Activated CD4-positive, alpha-beta T cell treated with anti-CD3 and anti-CD28 coated beads for 24 hours (primary cell): ENCODE data around the gene RCAN1.
"Not testable (repeated sequence)": the region's sequence is repeated elsewhere in the genome, so short reads cannot be mapped to it uniquely, and the experiment has no call there.

Experiments used
- DNase-seq, 2 donors: peaks; one replicate each; pipeline ENCODE4 v3.0.0-alpha.2; 2020; ENCODE audit warnings: low read depth in 2 of 2

Gene RCAN1

DNA sequence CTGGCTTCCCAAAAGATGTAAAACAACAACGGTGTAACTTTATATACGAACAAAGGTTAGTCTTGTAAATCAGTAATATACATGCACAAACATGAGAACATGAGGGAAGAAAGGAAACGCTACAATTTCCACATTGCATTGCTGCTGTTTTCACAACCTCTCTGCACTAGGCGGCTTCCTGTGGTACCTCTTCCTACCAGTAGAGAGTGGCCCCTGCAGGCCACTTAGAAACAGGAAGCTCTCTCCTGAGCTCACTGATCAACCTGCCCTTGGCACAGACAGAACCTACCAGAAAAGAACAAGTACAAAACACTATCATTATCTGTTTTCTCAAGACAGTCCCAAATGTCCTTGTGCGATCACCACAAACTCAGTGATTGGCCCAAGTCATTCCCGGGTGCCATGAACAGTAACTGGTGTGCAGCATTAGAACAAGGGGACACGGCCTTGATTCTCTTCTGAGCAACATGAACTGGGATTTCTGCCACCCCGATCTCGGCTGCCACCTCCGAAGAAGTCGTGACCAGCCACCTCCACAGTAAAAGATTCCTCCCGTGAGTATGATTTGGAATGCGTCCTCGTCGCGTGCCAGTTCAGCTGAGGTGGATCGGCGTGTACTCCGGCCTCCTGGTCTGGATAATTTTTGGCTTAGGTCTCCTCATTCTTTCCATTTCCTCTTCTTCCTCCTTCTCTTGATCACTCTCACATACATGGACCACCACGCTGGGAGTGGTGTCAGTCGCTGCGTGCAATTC is 97.2 kb downstream of the RCAN1 start:
- DNase-seq: no peak

- DNase-seq: no peak
These were observed 97.9 kb downstream of the RCAN1 start for GRCh38 chr21:34517039-34517438.

- no peak for DNase-seq
These were observed 100.3 kb downstream of the RCAN1 start for GRCh38 chr21:34514576-34515115.

DNA sequence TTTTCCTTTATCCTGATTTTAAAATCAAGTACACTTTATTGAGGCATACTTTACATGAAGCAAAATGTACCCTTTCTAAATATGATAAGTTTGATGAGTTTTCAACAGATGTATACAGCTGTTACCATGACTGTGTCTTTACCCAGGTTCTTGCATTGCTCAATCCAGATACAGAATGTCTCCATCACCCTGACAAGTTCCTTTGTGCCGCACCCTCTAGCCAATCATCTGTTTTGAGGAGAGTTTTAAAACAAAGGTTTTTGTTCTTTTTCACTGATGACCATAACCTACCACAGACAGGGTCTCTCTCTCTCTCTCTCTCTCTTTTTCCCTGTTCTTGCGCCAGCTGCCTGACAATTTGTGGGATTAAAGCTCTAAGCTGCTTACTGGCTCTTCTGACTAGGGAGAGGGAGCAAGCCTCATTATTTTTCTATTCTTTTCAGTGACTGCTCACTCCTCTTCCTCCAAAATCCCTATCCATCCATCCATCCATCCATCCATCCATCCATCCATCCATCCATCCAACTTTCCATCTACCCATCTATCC is 101.7 kb downstream of the RCAN1 start:
- no peak for DNase-seq

- DNase-seq: no peak
These were observed 103.0 kb downstream of the RCAN1 start, which contains the start of gene KCNE1 for GRCh38 chr21:34511787-34512455. KCNE1 (minus strand) TSS chr21:34512210; CDS start chr21:34449634, 62,576 bp downstream.

GRCh38 chr21:34511181-34511580 is 103.7 kb downstream of the RCAN1 start:
- DNase-seq: no peak

- DNase-seq: peak; percentile 40 to 55
These were observed 104.5 kb downstream of the RCAN1 start for GRCh38 chr21:34510148-34511142.

DNA sequence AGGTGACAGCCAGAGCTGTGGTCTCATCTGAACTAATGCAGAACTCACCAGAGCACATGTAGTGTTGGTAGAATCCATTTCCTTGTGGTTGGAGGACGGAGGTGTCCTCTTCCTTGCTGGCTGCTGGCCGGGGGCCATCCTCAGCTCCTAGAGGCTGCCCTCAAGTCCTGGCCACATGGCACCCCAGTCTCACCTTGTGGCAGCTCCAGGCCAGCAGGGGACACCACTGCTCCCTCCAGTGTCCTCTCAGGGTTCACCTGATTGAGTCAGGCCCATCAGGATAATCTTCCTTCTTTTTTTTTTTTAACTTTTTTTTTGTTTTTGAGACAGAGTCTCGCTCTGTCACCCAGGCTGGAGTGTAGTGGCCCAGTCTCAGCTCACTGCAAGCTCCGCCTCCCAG is 105.8 kb downstream of the RCAN1 start:
- no peak for DNase-seq

GRCh38 chr21:34504595-34504994 is 110.3 kb downstream of the RCAN1 start:
- no peak for DNase-seq

GRCh38 chr21:34502480-34503106 is 112.3 kb downstream of the RCAN1 start:
- DNase-seq: no peak

GRCh38 chr21:34501716-34502115 is 113.2 kb downstream of the RCAN1 start:
- DNase-seq: no peak

DNA sequence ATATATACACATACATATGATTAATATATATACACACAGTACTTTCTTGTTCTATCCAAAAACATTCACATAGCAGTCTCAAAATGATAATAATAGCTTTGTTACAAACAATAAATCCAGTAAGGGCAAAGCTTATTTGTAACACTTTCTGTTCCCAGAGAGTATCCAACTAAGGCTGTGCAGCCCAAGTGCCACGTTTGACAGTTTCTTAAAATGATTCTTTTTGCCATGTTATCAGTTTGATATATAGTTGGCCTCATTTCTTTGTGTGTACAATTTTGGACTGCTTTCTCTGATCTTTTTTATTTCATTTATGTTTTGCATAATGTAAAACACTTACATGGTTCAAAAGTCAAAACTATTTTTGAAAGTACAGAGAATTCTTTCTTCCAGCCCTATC is 114.7 kb downstream of the RCAN1 start:
- DNase-seq: no peak

DNA sequence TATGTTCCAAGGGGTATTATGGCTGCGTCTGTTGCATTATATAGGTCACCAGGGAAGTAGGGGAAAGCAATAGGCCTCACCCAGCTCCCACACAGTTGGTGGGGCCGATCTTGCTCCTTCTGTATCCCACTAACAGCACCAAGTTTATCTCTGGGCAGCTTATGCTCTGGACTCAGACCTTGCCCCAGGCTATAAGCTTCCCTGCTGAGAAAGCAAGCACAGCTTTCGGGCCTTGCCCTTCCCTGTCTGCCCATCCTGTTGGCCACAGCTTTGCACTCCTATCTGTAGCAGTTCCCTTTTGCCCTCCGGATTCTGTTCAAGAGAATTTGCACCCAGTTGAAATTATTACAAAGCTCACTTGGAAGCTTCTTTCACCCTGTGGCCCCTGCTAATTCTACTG is 115.8 kb downstream of the RCAN1 start:
- DNase-seq: no peak

DNA sequence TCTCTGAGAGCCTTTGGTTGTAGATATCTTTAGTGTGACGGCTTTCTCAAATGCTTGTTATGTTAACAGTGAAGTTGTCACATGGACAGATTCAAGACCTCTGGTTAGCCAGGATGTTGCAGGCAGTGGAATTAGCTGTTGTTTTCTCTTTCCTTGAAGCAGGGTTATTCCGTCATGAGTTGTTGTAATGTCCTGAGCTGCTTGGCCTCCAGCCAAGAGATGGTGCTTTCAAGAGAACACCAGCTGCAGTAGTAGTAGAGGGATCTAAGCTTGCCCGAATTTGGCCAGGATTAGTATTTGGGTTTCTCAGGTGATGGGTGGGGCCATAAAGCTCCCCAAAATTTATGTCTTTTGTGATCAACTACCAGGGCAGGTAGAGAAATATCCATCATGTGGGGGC is 116.3 kb downstream of the RCAN1 start:
- no peak for DNase-seq

GRCh38 chr21:34483854-34484253 is 131.1 kb downstream of the RCAN1 start:
- DNase-seq: not testable (repeated sequence)

- not testable (repeated sequence) for DNase-seq
These were observed 131.5 kb downstream of the RCAN1 start for GRCh38 chr21:34483435-34483834.

DNA sequence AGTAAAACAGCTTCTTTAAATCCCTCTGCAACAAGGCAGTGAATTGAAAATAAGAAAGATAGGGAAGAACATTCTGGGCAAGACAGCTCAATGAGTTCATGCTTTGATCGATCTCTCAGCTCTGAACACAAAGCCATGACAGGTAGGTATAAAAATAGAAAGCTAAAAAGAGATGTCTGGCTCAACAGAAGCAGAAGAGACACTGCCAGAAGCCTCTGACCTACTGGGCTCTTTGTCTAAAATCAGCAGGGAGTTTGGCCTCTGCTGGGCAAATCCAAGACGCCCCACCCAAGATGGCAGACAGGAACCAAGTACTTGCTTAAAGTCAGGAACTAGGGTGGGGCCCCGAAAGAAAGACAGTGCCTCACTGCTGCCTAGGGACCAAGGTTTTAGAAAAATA is 147.6 kb downstream of the RCAN1 start:
- DNase-seq: not testable (repeated sequence)
